Psoas muscle (tissue), 8 donors: ENCODE results near the gene GATAD1. TPM values are rescaled to one million over a fixed set of nuclear protein-coding genes. Genes with fewer than 3 reads are reported as not detected.
"Not testable (repeated sequence)": the region's sequence is repeated elsewhere in the genome, so short reads cannot be mapped to it uniquely, and the experiment has no call there.

Experiments used
- ATAC-seq, 4 donors: fragments of 200-7000 bp; cut with Tn5 transposase; one replicate each; pipeline ENCODE4 v1.9.1; 2020; ENCODE audit warnings: moderate library complexity in 3 of 4, mild to moderate bottlenecking in 2 of 4
- DNase-seq, 2 donors: peaks; one replicate each; pipeline ENCODE4 v3.0.0-alpha.2; 2020
- H3K27ac ChIP-seq: fragments of 200-600 bp; one replicate; pipeline ENCODE4 v1.8.0; 2022
- H3K27me3 ChIP-seq, 3 donors: fragments of 200-600 bp in 1 of 3; one replicate each; pipeline versions ENCODE4 v1.6.1 to v1.8.0; 2013 to 2022; ENCODE audit warnings: low read length in 2 of 3, mild to moderate bottlenecking in 2 of 3, moderate library complexity in 1 of 3; ENCODE audit not compliant: insufficient read depth in 3 of 3
- H3K36me3 ChIP-seq, 2 donors: fragments of 200-600 bp in 1 of 2; one replicate each; pipeline versions ENCODE4 v1.6.1 to v1.8.0; 2013 to 2022; ENCODE audit warnings: low read depth in 1 of 2, mild to moderate bottlenecking in 1 of 2, moderate library complexity in 1 of 2; ENCODE audit not compliant: insufficient read depth in 1 of 2
- H3K4me1 ChIP-seq: fragments of 200-600 bp; one replicate; pipeline ENCODE4 v1.8.0; 2022
- H3K4me3 ChIP-seq: fragments of 200-600 bp; one replicate; pipeline ENCODE4 v1.8.0; 2022; ENCODE audit warnings: mild to moderate bottlenecking
- H3K9me3 ChIP-seq: fragments of 200-600 bp; one replicate; pipeline ENCODE4 v1.8.0; 2022
- CTCF ChIP-seq: fragments of 200-600 bp; IDR thresholded peaks from one replicate; pipeline ENCODE4 v1.8.0; 2022; ENCODE audit warnings: antibody characterized with exemption
- WGBS, 3 donors: extraction: QIAGEN DNeasy Blood & Tissue Kit; methylation state at CpG; one replicate each; pipeline versions ENCODE4 v1.1.6 to v1.1.7; 2013; 5-methylcytosine and 5-hydroxymethylcytosine counted together
- intact Hi-C, 2 donors: fragments of 100-400 bp; cut with DNase I; formaldehyde crosslinking; loops; one replicate each; pipeline versions ENCODE4 v1.11.0 to v1.14.2; 2022
- polyA plus RNA-seq, 3 donors: library from polyadenylated mRNA; stranded (reverse); fragments of 200-250 nt; gene quantifications; one replicate each; pipeline ENCODE4 v1.2.3, GENCODE V29; 2013
- total RNA-seq, 4 donors: library from RNA; stranded (reverse); fragmentation: NEBNext Ultra II Directional in 2 of 4; extraction: Animal tissue kit (Norgen Biotek cat#: 25700) in 2 of 4; gene quantifications; one replicate each; pipeline versions ENCODE4 v1.2.1 to v1.2.4, GENCODE V29; 2021 to 2023
- donor health status: healthy with polysubstance abuse.
- donor health status: DM: no; HTN: no; CAD: no; lungs with moderate emphysema.
- donor health status: Bipolar disorder and iron deficiency.
- donor health status: healthy.
- donor health status: DM: yes; HTN: yes; CAD: no.
- donor health status: DM: no; HTN: no; CAD: no.
- donor health status: DM: no; HTN: no; CAD: no.
- donor health status: DM: yes; HTN: yes; CAD: no.

GATAD1 gene
- total and polyA plus RNA-seq, 7 donors = 7.4 to 12.5 (median 10.5) TPM

GRCh38 chr7:92462560-92462959 is 15.3 kb downstream of the GATAD1 start:
- TF ChIP-seq CTCF = no peak
- H3K4me1 ChIP-seq = no peaks in the 10 kb centered on the region

GRCh38 chr7:92464515-92464914 is 17.2 kb downstream of the GATAD1 start:
- H3K9me3 ChIP-seq = no peaks in the 10 kb centered on the region
- no peak for TF ChIP-seq CTCF
- ATAC-seq = no peak
- WGBS, 3 donors = 72 to 79% (median 78%) methylated on average over 3 of the region's 3 CpGs
- no peaks in the 10 kb centered on the region for H3K27me3 ChIP-seq
- H3K4me3 ChIP-seq = no peak overlapping the region
- no peak for DNase-seq
- H3K36me3 ChIP-seq = peaks cover 3 to 84% of the 10 kb centered on the region in 2 donors
- no peaks in the 10 kb centered on the region for H3K4me1 ChIP-seq
- H3K27ac ChIP-seq = no peak overlapping the region
- intact Hi-C loops = loop anchor here in 1 of 2 donors (10.0 kb wide), 1 partner anchor 230 kb away; no protein-coding TSS in a partner anchor

More at GRCh38 chr7:92462560-92462959, 15.3 kb downstream of the GATAD1 start:
- Histone ChIP-seq H3K9me3 (no peaks in the 10 kb centered on the region), H3K36me3 (peaks cover 3 to 86% of the 10 kb centered on the region in 2 donors), H3K27ac (no peak overlapping the region), H3K27me3 (no peaks in the 10 kb centered on the region), H3K4me3 (no peak overlapping the region)
- DNase-seq = no peak
- ATAC-seq = no peak
- 92 to 94% (median 92%) methylated on average over 3 of the region's 3 CpGs for WGBS, 3 donors
- intact Hi-C loops = loop anchor here in 1 of 2 donors (10.0 kb wide), 1 partner anchor 228 kb away; no protein-coding TSS in a partner anchor

- ATAC-seq (no peak), DNase-seq (no peak)
- no peak for TF ChIP-seq CTCF
- H3K4me3 ChIP-seq = no peak overlapping the region
- no peaks in the 10 kb centered on the region for H3K9me3 ChIP-seq
- WGBS, 3 donors = 90 to 93% (median 91%) methylated on average over 2 of the region's 2 CpGs
- H3K27ac ChIP-seq = no peak overlapping the region
- H3K27me3 ChIP-seq = no peaks in the 10 kb centered on the region
- no peaks in the 10 kb centered on the region for H3K4me1 ChIP-seq
- peaks cover 3 to 92% of the 10 kb centered on the region in 2 donors for H3K36me3 ChIP-seq
- intact Hi-C loops = loop anchor here in 1 of 2 donors (10.0 kb wide), 1 partner anchor 232 kb away; no protein-coding TSS in a partner anchor
These were observed 19.4 kb downstream of the GATAD1 start for GRCh38 chr7:92466682-92467081.

- not testable (repeated sequence) for H3K4me1 ChIP-seq, H3K9me3 ChIP-seq, H3K4me3 ChIP-seq, DNase-seq, ATAC-seq, H3K27me3 ChIP-seq, H3K27ac ChIP-seq
- 96 to 97% (median 97%) methylated on average over 8 to 9 of the region's 9 CpGs for WGBS, 3 donors
- H3K36me3 ChIP-seq = peaks cover 0 to 86% of the 10 kb centered on the region in 2 donors
- intact Hi-C loops = loop anchor here in 1 of 2 donors (10.0 kb wide), 1 partner anchor 234 kb away; no protein-coding TSS in a partner anchor
These were observed 21.3 kb downstream of the GATAD1 start for GRCh38 chr7:92468589-92468988.

- H3K9me3 ChIP-seq, DNase-seq, H3K4me3 ChIP-seq, H3K27ac ChIP-seq, H3K27me3 ChIP-seq, ATAC-seq, H3K4me1 ChIP-seq, intact Hi-C loops: not testable (repeated sequence)
- WGBS, 3 donors = 85 to 88% (median 88%) methylated on average over 9 to 10 of the region's 10 CpGs
- H3K36me3 ChIP-seq = peaks cover 2 to 84% of the 10 kb centered on the region in 2 donors
These were observed 26.7 kb downstream of the GATAD1 start for GRCh38 chr7:92473989-92474388.

- H3K27ac ChIP-seq, H3K4me3 ChIP-seq, intact Hi-C loops, H3K27me3 ChIP-seq, H3K4me1 ChIP-seq, ATAC-seq, H3K9me3 ChIP-seq, DNase-seq: not testable (repeated sequence)
- 88 to 95% (median 93%) methylated on average over 12 of the region's 12 CpGs for WGBS, 3 donors
- H3K36me3 ChIP-seq = peaks cover 2 to 75% of the 10 kb centered on the region in 2 donors
These were observed 28.0 kb downstream of the GATAD1 start for GRCh38 chr7:92475261-92475770.

- H3K27me3 ChIP-seq, H3K4me3 ChIP-seq, ATAC-seq, H3K9me3 ChIP-seq, H3K4me1 ChIP-seq, H3K27ac ChIP-seq, intact Hi-C loops, DNase-seq: not testable (repeated sequence)
- WGBS, 3 donors = 89 to 91% (median 89%) methylated on average over 11 of the region's 11 CpGs
- H3K36me3 ChIP-seq = peaks cover 2 to 70% of the 10 kb centered on the region in 2 donors
These were observed 28.7 kb downstream of the GATAD1 start for GRCh38 chr7:92475851-92476590.

- H3K36me3 ChIP-seq = peaks cover 2 to 58% of the 10 kb centered on the region in 2 donors
- intact Hi-C loops = not testable (repeated sequence)
These were observed 30.4 kb downstream of the GATAD1 start, which contains the start of gene ERVW-1 for GRCh38 chr7:92477681-92478080. Gene ERVW-1 (minus strand): TSS chr7:92477946. CDS start chr7:92470381, 7,565 bp downstream.

More at GRCh38 chr7:92477681-92478080, 30.4 kb downstream of the GATAD1 start, which contains the start of gene ERVW-1:
- not testable (repeated sequence) for H3K9me3 ChIP-seq, H3K27ac ChIP-seq, H3K4me3 ChIP-seq, ATAC-seq, DNase-seq, H3K27me3 ChIP-seq, H3K4me1 ChIP-seq
- WGBS, 3 donors = 91 to 96% (median 95%) methylated on average over 11 of the region's 11 CpGs
